Superior temporal gyrus (tissue), 1 donor: ENCODE results near the gene LDHA.

Source experiments
- DNase-seq: peaks from one replicate; pipeline ENCODE4 v3.0.0-alpha.2; 2016; ENCODE audit errors: extremely low spot score

Gene LDHA

DNA sequence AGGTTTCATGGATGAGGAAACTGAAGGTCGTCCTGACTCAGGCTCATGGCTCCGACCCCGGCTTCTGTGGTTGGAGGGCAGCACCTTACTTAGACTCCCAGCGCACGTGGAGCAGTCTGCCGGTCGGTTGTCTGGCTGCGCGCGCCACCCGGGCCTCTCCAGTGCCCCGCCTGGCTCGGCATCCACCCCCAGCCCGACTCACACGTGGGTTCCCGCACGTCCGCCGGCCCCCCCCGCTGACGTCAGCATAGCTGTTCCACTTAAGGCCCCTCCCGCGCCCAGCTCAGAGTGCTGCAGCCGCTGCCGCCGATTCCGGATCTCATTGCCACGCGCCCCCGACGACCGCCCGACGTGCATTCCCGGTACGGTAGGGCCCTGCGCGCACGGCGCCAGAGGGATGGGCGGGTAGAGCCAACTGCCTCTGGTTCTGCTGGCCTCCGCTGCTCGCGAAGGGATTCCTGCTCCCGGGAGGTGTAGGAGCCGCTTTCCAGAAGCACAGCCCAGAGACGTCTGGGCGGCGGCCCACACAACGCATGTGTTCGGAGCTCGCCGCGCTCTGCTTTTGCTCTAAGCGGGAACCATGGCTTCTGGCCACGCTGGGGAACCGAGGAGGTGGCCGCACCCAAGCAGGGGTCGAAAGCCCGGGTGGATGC is at the start of gene LDHA:
LDHA (plus strand) TSS at position 289 of the 653 bp plus-strand sequence. CDS start 2,280 bp downstream, outside the sequence.
- DNase-seq, result peak; percentile 82

DNA sequence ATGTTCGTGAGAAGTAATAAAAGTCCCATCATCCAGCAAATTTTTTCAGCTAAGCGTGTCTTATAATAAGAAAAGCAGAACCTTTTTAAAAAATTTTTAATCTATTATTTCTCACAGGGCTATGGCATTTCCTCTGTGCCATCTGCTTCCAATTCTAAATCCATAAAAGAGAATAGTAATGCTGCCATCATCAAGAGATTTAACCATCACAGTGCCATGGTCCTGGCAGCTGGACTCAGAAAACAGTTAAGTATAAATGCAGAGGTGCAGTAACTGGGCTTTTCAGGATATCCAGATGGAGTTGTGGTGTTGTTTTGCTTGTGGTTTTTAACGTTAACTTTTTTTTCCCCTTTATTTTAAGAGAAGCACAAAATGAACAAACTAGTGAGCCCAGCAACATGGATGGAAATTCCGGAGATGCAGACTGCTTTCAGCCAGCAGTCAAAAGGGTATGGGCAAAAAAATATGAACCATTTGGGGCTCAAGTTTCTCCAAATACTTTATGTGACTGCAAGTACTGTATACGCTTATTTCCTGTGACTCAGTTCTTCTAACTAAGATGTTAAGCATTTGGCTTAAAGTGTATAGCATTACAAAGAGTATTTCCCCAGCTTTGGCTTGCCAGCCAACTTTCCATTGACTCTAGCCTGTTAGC is 46.8 kb upstream of the LDHA start:
- DNase-seq, result no peak

GRCh38 chr11:18352581-18352980 is 41.8 kb upstream of the LDHA start:
- DNase-seq, result no peak

DNA sequence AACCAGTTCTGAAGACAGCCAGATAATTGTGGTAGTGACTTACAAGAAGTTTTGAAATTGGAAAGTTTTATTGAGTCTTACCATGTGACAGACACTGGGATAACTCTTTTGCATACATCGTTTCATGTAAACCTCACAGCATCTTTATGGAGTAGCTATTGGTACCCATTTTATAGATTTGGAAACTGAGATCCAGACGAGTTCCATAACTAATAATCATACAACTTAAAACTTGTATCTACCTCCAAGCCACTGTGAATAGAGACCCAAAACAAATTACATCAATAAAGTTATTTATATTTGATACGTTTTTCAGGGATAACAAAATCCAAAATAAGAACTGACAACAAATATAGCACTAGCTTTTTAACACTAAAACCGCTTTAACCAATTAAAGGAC is 35.7 kb upstream of the LDHA start:
- no peak for DNase-seq

- DNase-seq, result no peak
These were observed 33.2 kb upstream of the LDHA start for GRCh38 chr11:18361154-18361553.

DNA sequence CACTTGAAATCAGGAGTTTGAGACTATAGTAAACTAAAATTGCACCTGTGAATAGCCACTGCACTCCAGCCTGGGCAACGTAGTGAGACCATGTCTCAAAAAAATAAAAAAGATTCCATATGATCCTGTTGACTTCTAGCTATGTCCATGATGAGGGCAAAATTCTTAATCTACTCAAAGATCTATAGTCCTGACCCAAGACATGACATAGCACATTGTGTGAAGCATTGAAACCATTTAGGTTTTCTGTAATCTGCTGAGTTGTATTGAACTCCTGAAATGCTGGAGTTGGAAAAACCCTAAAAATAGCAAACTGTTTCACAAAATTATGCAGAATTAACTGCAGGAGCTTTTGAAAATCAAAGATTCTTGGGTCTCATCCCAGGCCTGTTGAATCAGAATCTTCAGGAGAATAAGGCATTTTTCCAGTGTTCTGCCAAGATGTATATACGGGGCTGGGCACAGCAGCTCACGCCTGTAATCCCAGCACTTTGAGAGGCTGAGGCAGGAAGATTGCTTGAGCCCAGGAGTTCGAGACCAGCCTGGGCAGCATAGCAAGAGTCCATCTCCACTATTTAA is 29.8 kb upstream of the LDHA start:
- DNase-seq, result peak; percentile 50

- DNase-seq, result no peak
These were observed 28.6 kb upstream of the LDHA start for GRCh38 chr11:18365741-18366140.

DNA sequence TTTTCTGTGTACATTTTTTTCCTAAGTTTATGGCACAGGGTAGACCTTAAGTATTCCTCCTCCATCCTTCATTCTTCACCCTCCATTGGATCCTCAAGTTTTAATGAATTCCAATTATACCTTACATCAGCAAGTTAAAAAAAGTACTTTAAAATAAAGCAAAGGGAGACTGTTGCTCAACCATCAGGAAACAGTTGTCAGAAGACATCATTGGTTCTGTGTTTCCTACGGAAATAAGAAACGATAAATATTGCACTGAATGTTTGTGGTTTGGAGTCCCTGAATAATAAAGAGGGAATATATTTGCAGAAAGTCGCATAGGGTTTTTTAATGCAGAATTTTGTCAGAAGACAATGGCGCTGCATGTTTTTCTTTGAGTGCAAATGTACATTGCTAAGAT is 28.1 kb upstream of the LDHA start:
- no peak for DNase-seq

DNA sequence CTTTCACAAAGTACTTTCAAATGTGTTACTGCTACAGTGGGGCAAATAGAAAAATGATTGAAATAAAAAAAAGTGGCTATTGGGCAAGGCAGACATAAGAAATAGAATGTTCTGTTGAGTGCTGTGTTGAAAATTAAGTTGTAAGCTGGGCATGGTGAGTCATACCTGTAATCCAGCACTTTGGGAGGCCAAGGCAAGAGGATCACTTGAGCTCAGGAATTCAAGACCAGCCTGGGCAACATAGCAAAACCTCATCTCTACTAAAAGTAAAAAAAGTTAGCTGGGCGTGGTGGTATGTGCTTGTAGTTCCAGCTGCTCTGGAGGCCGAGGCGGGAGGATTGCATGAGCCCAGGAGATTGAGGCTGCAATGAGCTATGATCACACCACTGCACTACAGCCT is 26.9 kb upstream of the LDHA start:
- no peak for DNase-seq

DNA sequence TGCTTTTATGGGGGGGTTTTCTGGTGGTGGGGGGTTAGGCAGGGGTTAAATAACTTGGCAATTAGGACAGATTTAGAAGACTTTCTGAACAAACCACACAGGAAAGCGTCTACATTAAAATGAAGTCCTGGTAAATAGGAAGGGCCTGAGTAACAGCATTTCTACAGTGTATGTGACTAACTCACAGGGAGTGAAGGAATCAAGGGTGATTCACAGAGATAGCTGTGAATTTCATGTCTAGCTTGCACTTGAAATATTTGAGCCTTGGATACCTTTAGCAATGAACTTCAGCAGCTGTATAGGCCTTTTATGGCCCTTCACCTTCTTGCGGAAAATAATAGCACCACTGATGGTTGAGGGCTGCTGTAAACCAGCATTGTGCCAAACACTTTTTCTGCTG is 26.1 kb upstream of the LDHA start:
- DNase-seq, result no peak

DNA sequence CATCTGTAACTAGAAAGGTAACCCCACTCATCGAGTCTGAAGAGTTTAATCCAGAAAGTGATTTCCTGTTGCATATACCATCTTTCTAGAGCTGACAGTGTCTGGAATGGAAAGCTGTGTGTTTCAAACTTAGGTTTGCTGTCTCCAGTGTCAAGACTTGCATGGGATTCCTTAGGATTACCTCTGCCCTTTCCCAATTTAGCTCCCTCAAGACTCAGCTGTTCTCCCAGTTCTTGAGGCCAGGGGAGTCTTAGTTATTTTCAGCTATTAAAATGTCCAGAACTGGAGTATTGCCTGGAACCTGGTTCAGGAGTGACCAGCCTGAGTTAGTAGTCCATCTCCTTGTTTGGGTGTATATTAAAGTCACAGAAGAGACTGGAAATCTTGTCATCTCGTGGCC is 25.0 kb upstream of the LDHA start:
- no peak for DNase-seq

DNA sequence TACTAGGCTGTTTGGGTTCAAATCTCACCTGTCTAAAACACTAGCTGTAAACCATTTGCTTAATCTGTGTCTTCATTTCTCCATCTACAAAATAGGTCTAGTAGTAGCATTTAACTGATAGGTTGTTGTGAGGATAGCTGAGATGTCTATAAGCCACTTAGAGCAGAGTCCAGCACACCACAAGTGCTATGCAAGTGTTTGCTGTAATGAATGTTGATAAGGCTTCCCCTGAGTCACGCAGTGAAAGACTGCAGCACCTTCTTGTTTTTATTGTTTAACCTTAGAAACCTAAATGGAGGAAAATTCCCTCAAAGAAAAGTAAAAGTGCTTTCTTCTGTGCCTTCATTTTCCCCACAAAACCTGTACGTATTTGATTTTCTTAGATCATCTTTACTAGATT is 23.1 kb upstream of the LDHA start:
- no peak for DNase-seq

- DNase-seq, result no peak
These were observed 22.2 kb upstream of the LDHA start for GRCh38 chr11:18372201-18372600.

GRCh38 chr11:18374956-18375355 is 19.4 kb upstream of the LDHA start:
- DNase-seq, result no peak

DNA sequence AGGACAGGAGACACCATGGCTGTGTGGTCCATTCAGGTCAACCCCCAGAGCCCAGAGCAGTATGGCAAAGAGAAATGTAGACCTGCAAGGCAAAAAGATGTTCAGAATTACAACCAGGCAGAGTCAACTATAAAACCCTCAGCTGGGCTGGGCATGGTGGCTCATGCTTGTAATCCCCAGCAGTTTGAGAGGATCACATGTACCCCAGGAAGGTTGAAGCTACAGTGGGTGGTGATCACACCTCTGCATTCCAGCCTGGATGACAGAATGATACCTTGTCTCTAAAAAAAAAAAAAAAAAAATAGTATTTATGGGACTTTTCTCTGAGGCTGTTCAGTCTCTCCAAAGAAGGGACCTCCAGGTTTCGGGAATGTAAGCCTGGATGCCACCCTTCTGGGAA is 18.4 kb upstream of the LDHA start:
- no peak for DNase-seq

DNA sequence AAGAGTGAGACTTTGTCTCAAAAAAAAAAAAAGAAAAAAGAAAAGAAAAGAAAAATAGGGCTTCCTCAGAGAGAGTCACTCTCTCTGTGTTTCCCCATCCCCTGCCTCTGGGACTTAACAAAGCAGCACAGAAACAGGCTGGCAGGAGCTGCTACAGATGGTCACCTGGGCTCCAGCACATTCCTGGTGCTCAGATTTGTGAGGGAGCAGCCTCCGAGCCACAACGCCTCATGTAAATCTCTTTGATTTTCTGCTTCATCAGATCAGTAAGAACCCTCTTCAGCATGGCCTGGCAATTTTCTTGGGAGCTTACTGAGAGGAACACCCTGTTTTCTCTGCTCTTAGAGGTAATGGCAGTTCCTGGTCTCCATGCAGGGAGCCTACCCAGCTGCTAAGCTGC is 15.2 kb upstream of the LDHA start:
- no peak for DNase-seq

- peak; percentile 44 for DNase-seq
These were observed 10.8 kb upstream of the LDHA start for GRCh38 chr11:18383388-18384156.

- no peak for DNase-seq
These were observed 10.2 kb upstream of the LDHA start for GRCh38 chr11:18384157-18384641.

DNA sequence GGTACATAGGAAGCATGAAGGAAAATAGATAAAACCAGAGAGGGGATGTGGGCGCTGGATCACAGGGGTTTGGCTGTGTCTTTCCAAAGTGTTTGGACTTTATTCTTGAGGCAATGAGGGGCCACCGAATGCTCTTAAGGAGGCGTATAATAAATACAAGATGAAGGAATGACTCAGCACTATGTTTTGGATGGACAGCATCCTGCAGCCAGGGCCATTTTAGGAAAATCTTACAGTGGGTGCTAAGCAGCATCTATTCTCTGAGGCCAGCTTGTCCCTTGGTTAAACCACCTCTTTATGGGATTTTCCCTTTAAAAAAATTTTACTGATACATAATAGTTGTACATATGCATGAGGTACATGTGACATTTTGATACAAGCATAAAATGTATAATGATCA is 4.3 kb upstream of the LDHA start:
- DNase-seq, result no peak

DNA sequence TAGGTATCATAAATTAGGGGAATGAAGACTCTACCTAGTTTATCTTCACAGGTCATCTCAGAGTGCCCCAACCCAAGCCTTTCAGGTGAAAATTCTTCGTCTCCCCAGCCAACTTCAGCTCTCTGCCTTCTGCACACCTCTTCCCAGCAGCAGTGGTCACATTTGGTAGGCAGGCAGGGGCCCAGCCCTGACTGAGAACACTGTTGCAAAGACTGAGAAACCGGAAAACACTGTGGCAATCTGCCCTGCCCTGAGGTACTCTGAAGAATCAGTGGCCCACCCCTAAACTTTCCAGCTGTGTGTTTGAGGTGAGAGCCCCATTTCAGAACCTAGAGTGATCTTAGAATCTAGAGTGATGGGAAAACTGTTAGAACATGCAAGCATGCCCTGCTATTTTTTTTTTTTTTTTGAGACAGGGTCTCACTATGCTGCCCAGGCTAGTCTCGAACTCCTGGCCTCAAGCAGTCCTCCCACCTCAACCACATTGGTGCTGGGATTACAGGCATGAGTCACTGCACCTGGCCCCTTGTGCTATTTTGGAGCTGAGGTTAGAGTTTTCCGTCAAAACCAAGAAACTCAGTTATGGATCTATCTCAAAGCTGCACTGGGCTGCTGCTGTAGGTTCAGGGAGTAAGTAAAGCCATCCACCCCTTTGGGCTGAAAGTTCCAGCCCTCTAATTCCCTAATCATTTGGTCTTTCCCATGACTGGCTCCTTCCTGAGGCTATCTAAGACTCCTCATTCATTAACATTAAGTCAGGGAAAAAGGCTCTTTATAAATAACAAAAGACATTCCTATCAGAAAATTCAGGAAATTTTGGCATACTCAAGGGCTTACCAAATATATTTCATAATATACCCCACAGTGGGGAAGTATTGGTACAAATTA is 1.7 kb upstream of the LDHA start:
- no peak for DNase-seq

GRCh38 chr11:18393581-18394274 is 635 bp upstream of the LDHA start:
- no peak for DNase-seq
